ENCODE results near the gene LYL1. TPM values are rescaled to one million over a fixed set of nuclear protein-coding genes. Genes with fewer than 3 reads are reported as not detected.

LYL1 gene
- total RNA-seq, 1 donor = 2.6 TPM

DNA sequence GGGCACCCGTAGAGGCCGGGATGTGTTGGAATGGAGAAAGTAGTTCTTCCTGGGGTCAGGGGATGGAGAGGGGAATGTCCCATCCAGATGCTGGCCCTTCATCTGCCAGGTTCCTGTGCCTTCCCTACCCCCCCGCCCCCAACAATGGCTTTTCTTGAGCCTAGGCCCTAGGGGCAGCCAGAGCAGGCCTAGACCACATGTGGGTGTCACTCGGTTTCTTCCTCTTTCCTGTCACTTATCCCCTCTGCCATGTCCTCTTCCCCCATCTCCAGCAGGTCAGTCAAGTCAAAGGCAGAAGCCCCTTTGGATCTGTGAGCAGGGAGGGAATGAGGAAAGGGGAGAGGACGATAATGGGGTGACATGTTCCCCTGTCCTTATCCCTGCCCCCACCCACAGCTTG lies 36.4 kb downstream of the LYL1 start:
- no peak overlapping the region for H3K4me3 ChIP-seq (ENCODE audit: low read depth, low read length)
- TF ChIP-seq, protein P1, sequence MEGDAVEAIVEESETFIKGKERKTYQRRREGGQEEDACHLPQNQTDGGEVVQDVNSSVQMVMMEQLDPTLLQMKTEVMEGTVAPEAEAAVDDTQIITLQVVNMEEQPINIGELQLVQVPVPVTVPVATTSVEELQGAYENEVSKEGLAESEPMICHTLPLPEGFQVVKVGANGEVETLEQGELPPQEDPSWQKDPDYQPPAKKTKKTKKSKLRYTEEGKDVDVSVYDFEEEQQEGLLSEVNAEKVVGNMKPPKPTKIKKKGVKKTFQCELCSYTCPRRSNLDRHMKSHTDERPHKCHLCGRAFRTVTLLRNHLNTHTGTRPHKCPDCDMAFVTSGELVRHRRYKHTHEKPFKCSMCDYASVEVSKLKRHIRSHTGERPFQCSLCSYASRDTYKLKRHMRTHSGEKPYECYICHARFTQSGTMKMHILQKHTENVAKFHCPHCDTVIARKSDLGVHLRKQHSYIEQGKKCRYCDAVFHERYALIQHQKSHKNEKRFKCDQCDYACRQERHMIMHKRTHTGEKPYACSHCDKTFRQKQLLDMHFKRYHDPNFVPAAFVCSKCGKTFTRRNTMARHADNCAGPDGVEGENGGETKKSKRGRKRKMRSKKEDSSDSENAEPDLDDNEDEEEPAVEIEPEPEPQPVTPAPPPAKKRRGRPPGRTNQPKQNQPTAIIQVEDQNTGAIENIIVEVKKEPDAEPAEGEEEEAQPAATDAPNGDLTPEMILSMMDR (IDR thresholded peaks at IDR 0.05; ENCODE audit: insufficient read depth, low read depth, low read length) = no peak
- no peak for DNase-seq (ENCODE audit: low read depth)

DNA sequence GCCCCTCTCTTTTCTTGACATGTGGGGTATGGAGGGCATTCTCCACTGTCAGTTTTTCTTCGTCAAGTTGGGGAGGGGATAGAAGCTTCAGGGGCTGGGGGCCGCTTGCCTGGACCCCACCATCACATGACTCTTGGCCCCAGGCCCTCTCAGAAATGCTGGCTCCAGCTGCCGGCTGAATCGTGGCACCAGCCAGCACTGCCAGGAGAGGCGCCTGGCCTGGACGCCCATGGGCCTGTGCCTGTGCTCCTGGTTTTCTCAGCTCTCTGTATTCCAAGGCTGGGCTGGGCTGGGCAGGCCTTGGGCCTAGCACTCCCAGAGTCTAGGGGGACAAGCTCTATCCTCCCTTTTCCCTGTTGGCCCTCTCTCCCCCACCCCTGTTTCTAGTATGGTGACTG lies 38.6 kb downstream of the LYL1 start:
- H3K4me3 ChIP-seq (ENCODE audit: low read depth, low read length) = no peak overlapping the region
- DNase-seq (ENCODE audit: low read depth) = no peak
- TF ChIP-seq, protein P1 (IDR thresholded peaks at IDR 0.05; ENCODE audit: insufficient read depth, low read depth, low read length) = no peak

DNA sequence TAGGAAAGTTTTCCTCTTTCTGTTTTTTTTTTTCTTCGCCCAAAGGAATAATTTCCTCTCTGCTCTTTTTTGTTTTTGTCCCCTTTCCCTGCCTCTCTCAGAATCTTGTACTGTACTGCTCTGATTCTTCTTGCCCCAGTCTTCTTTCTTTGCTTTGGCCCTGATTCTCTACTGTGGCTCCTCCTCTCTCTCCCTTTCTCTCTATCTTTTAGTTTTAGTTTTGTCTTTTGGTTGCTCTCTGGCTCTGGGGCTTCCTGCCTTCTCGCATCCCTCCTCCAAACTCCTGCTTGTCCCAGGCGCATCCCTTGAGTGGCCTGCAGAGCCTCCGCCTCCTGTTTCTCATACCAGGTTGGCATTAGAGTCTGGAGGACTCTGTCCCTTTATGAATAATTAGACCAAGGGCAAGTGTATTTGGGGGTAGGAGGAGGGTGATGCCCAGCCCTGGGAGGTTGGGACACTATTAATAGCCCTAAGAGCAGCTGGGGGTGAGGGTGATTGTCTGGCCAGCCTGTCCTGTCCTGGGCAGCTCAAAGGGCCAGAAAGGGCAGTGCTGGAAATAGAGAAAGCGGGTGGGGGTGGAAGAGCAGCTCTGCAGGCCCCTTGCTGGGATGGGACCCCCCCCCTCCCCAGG lies 39.1 kb downstream of the LYL1 start:
- TF ChIP-seq, protein P1 (IDR thresholded peaks at IDR 0.05; ENCODE audit: insufficient read depth, low read depth, low read length) = no peak
- no peak overlapping the region for H3K4me3 ChIP-seq (ENCODE audit: low read depth, low read length)
- no peak for DNase-seq (ENCODE audit: low read depth)

DNA sequence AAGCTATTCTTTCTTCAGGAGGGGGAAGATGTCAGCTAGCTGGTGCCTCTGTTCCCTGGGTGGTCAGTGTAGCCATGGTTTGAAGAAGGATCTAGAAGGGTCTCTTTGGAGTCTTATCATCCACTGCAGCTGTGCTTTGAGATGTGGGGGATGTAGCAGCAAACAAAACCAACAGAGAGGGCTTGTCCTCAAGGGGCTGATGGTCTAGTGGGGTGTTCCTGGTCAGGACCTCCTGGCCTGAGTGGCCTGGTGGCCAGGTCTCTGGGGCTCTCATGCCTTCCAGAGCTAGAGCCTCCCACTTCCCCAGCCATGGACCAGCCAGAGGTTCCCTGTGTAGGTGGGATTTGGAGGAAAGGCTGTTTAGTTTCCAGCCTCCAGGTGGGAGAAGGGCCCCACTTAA lies 40.3 kb downstream of the LYL1 start:
- TF ChIP-seq, protein P1 (IDR thresholded peaks at IDR 0.05; ENCODE audit: insufficient read depth, low read depth, low read length) = no peak
- no peak for DNase-seq (ENCODE audit: low read depth)
- H3K4me3 ChIP-seq (ENCODE audit: low read depth, low read length) = no peak overlapping the region

DNA sequence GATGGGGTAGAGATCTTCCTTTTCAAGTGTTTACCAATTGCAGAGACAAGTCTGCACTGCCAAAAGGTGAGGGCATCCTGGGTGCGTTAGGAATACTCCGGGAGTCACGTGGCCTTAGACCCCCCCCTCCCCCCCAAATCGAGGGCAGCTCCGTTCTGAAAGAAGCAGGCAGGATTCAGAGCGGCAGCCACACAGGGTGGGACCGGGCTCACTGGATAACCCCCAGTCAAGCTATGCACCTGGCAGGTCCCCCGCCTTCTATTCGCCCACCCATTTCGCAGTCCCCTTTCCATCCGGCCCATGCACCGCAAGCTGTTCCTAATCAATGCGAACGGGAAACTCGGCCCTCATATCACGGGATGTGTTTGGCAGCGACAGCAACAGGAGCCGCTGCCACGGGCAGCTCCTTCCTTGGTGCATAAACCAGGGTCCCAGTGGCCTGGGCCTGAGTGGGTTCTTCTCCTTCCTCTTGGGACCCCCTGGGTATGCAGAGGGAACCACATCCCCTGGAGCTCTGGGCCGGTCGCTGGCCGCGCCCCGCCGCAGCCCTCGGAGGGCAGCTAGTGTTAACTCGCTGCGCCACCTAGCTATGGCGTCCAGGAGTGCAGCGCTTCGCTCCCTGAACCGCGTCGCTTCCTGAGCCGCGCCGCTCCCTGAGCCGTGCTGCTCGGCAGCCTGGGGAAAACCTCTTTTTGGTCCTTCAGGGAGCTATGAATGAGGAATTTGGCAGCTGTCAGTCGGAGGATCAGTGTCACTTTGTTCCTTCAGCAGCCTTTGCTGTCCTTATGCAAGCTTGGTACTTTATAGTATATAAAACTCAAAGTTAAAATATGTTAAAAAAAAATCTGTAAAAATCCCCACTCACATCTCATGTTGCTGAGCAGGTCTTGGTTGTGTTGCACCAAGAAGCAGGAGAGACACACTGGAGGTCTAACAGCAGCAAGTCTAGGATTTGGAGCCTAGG lies 41.4 kb downstream of the LYL1 start:
- peak overlapping the region; percentile 35 for H3K4me3 ChIP-seq (ENCODE audit: low read depth, low read length)
- TF ChIP-seq, protein P1 (IDR thresholded peaks at IDR 0.05; ENCODE audit: insufficient read depth, low read depth, low read length) = peak; percentile 94
- DNase-seq (ENCODE audit: low read depth) = peak; percentile 72

DNA sequence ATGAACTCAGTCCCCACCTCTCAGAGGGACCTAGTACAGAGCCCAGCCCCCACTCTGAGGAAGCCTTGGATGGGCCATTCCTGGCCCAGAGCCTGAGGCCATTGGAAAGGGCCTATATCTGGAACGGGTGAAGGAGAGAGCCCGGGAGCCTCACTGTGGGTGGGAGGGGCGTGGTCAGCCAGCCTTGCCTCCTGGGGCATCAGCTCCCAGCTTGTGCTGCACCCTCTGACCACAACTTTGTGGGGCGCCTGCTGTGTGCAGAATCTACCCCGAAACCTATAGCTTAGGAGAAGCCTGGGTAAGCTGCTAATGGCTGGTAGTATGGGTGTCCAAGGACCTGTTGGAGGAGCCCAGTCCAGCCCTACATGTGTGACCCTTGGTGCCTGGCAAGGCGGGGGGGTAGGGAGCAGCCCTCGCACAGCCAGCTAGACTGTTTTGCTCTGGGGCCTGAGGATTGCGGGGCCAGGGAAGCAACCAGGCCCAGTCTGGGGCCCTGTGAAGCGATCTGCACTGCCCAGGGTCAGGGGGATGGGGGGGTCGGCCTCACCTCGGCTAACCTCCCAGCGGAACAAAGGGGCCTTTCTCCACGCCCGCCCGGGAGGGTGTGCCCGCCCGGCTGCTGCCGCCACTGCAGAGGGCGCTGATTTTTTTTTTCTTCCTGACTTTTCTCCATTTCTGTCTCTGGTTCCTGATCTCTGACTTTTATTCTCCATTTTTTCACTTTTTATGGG lies 42.3 kb downstream of the LYL1 start:
- peak overlapping the region; percentile 18 for H3K4me3 ChIP-seq (ENCODE audit: low read depth, low read length)
- no peak for DNase-seq (ENCODE audit: low read depth)

More for the DNA sequence above, 42.3 kb downstream of the LYL1 start:
- TF ChIP-seq, protein P1 (IDR thresholded peaks at IDR 0.05; ENCODE audit: insufficient read depth, low read depth, low read length) = no peak
